Spleen (tissue), 7 donors: ENCODE measurements around the gene ADAMTSL3.

Experiments
- CTCF ChIP-seq, 11 experiments: fragments of 200-600 bp in 7 of 11; fragments of 450-650 bp in 4 of 11; sonication (generic) in 4 of 11; IDR thresholded peaks in 8 of 11; conservative IDR thresholded peaks in 3 of 11; 1 replicate in 7 of 11; 2 replicates in 4 of 11; pipeline versions ENCODE4 v1.4.0 to v1.8.0; 2016 to 2021; ENCODE audit warnings: antibody characterized with exemption in 11 of 11, inconsistent platforms in 4 of 11, mild to moderate bottlenecking in 1 of 11
- POLR2A ChIP-seq, 3 donors: fragments of 450-650 bp; IDR thresholded peaks; one replicate each; pipeline ENCODE4 v1.5.1; 2017; ENCODE audit warnings: antibody characterized with exemption in 3 of 3, mild to moderate bottlenecking in 1 of 3
- POLR2AphosphoS5 ChIP-seq, 3 donors: sonication (generic); formaldehyde crosslinking; IDR thresholded peaks; one replicate each; pipeline ENCODE4 v1.5.1; 2017; ENCODE audit warnings: antibody characterized with exemption in 3 of 3
- donor health status: DM: no; HTN: no; CAD: no; lungs with moderate emphysema.
- donor health status: DM: no; HTN: no; CAD: no.
- donor health status: DM: no; HTN: no; CAD: no.

- TF ChIP-seq CTCF (IDR thresholded peaks at IDR 0.05 in 8 of 11, conservative IDR thresholded peaks at IDR 0.05 in 3 of 11) (no peak), POLR2A (IDR thresholded peaks at IDR 0.05) (no peak), POLR2AphosphoS5 (IDR thresholded peaks at IDR 0.05) (no peak)
Observed at GRCh38 chr15:83794209-83794608, 140.3 kb downstream of the ADAMTSL3 start.
